HG02938 (cell line): ENCODE measurements around the gene COL4A1.
A peak's percentile ranks its signal among the peaks of the same experiment; 100 is the strongest.

Experiments
- ATAC-seq: cut with Tn5 transposase; IDR thresholded peaks from one replicate; pipeline ENCODE4 v1.9.1; 2021; ENCODE audit warnings: mild to moderate bottlenecking, moderate library complexity; ENCODE audit not compliant: unreplicated experiment

The COL4A1 gene

GRCh38 chr13:110150384-110151101 lies 156.4 kb downstream of the COL4A1 start:
- ATAC-seq, result no peak

GRCh38 chr13:110149036-110149435 lies 157.9 kb downstream of the COL4A1 start:
- no peak for ATAC-seq

GRCh38 chr13:110140099-110140498 lies 166.9 kb downstream of the COL4A1 start:
- no peak for ATAC-seq

- ATAC-seq, result peak; percentile 10
These were observed 168.3 kb downstream of the COL4A1 start for GRCh38 chr13:110138700-110139036.

- ATAC-seq, result peak; percentile 54
These were observed 168.8 kb downstream of the COL4A1 start for GRCh38 chr13:110138010-110138699.

GRCh38 chr13:110137680-110138009 lies 169.3 kb downstream of the COL4A1 start:
- ATAC-seq, result peak; percentile 79

GRCh38 chr13:110136660-110137585 lies 170.0 kb downstream of the COL4A1 start:
- no peak for ATAC-seq

GRCh38 chr13:110135977-110136597 lies 170.9 kb downstream of the COL4A1 start:
- no peak for ATAC-seq

GRCh38 chr13:110134801-110135200 lies 172.2 kb downstream of the COL4A1 start:
- ATAC-seq, result no peak

GRCh38 chr13:110133425-110134235 lies 173.3 kb downstream of the COL4A1 start:
- no peak for ATAC-seq

- no peak for ATAC-seq
These were observed 174.6 kb downstream of the COL4A1 start for GRCh38 chr13:110132225-110132982.

- ATAC-seq, result no peak
These were observed 175.5 kb downstream of the COL4A1 start for GRCh38 chr13:110131424-110131823.

GRCh38 chr13:110130431-110130830 lies 176.5 kb downstream of the COL4A1 start:
- no peak for ATAC-seq

- no peak for ATAC-seq
These were observed 177.3 kb downstream of the COL4A1 start for GRCh38 chr13:110129539-110130186.

- no peak for ATAC-seq
These were observed 177.9 kb downstream of the COL4A1 start for GRCh38 chr13:110129076-110129475.

- no peak for ATAC-seq
These were observed 178.4 kb downstream of the COL4A1 start for GRCh38 chr13:110128546-110128945.

GRCh38 chr13:110127986-110128511 lies 178.9 kb downstream of the COL4A1 start:
- ATAC-seq, result no peak

- ATAC-seq, result no peak
These were observed 180.5 kb downstream of the COL4A1 start for GRCh38 chr13:110126391-110126961.
